Gastrocnemius medialis (tissue), 4 donors: ENCODE results near the gene VOPP1. TPM values are rescaled to one million over a fixed set of nuclear protein-coding genes. Genes with fewer than 3 reads are reported as not detected.

Experiments used
- ATAC-seq, 2 donors: fragments of 150-250 bp; one replicate each; pipeline ENCODE4 v1.9.1; 2016
- DNase-seq, 2 donors: peaks; one replicate each; pipeline ENCODE4 v3.0.0-alpha.2; 2019
- H3K27ac ChIP-seq, 4 donors: fragments of 200-600 bp; sonication (generic); 1 replicate in 1 of 4; 2 replicates in 3 of 4; pipeline ENCODE4 v1.5.1; 2016 to 2018; ENCODE audit warnings: mild to moderate bottlenecking in 2 of 4, moderate library complexity in 1 of 4
- H3K27me3 ChIP-seq, 3 donors: fragments of 200-600 bp; sonication (generic) in 2 of 3; 1 replicate in 1 of 3; 2 replicates in 2 of 3; pipeline versions ENCODE4 v1.5.1 to v1.6.0; 2016 to 2019; ENCODE audit warnings: mild to moderate bottlenecking in 1 of 3, moderate library complexity in 1 of 3
- H3K36me3 ChIP-seq, 2 donors: fragments of 200-600 bp; sonication (generic) in 1 of 2; one replicate each; pipeline ENCODE4 v1.5.1; 2017 to 2018
- H3K4me1 ChIP-seq, 2 donors: fragments of 200-600 bp; sonication (generic) in 1 of 2; one replicate each; pipeline ENCODE4 v1.5.1; 2016 to 2017; ENCODE audit warnings: mild to moderate bottlenecking in 2 of 2
- H3K4me3 ChIP-seq, 4 donors: fragments of 200-600 bp; sonication (generic) in 3 of 4; 1 replicate in 1 of 4; 2 replicates in 3 of 4; pipeline ENCODE4 v1.5.1; 2016 to 2019; ENCODE audit warnings: mild to moderate bottlenecking in 2 of 4
- H3K9me3 ChIP-seq, 3 donors: fragments of 200-600 bp; sonication (generic) in 2 of 3; 1 replicate in 1 of 3; 2 replicates in 2 of 3; pipeline ENCODE4 v1.5.1; 2016 to 2019
- CTCF ChIP-seq, 5 experiments: fragments of 450-650 bp in 3 of 5; fragments of 200-600 bp in 2 of 5; sonication (generic) in 2 of 5; IDR thresholded peaks in 4 of 5; conservative IDR thresholded peaks in 1 of 5; 1 replicate in 4 of 5; 2 replicates in 1 of 5; pipeline ENCODE4 v1.5.1; 2016 to 2019; ENCODE audit warnings: antibody characterized with exemption in 5 of 5, mild to moderate bottlenecking in 3 of 5, moderate library complexity in 3 of 5
- POLR2A ChIP-seq, 2 donors: fragments of 450-650 bp; IDR thresholded peaks; one replicate each; pipeline ENCODE4 v1.6.1; 2017; ENCODE audit warnings: antibody characterized with exemption in 2 of 2, mild to moderate bottlenecking in 2 of 2, moderate library complexity in 2 of 2
- in situ Hi-C, 4 donors: fragments of 200-750 bp; cut with MboI; loops; one replicate each; pipeline versions ENCODE4 v1.15.0 to v1.8.0; 2017; ENCODE audit warnings: low sequenced_read_pairs in 4 of 4
- intact Hi-C: fragments of 100-400 bp; cut with DNase I; formaldehyde crosslinking; loops from one replicate; pipeline ENCODE4 v1.15.1; 2023; ENCODE audit warnings: low total_unique reads
- total RNA-seq, 4 donors: library from RNA; depleted of rRNA; stranded (reverse); fragments of >200 nt; gene quantifications; one replicate each; pipeline versions ENCODE4 v1.1.0 to v1.2.3, GENCODE V29; 2016

VOPP1 gene
- total RNA-seq, 4 donors from 2014 or later, result 17.3 to 27.9 (median 26.5) TPM

GRCh38 chr7:55570218-55570873 is 2.0 kb downstream of the VOPP1 start:
- intact Hi-C loops, result loop anchor here (10.0 kb wide), 4 partner anchors 206 to 534 kb away; partner anchors contain the start of genes CHCHD2, LANCL2, NIPSNAP2 and ZNF713
- H3K36me3 ChIP-seq, result no peaks in the 10 kb centered on the region
- ATAC-seq (no peak), DNase-seq (no peak)
- H3K4me3 ChIP-seq, result no peak overlapping the region
- H3K9me3 ChIP-seq, result no peaks in the 10 kb centered on the region
- peak overlapping the region; percentile 90 to 96 (median 94) for H3K27ac ChIP-seq
- H3K4me1 ChIP-seq, result peaks cover 58 to 73% of the 10 kb centered on the region in 2 donors
- no peaks in the 10 kb centered on the region for H3K27me3 ChIP-seq
- in situ Hi-C loops, result no loop called here
- TF ChIP-seq POLR2A (IDR thresholded peaks at IDR 0.05) (no peak), CTCF (IDR thresholded peaks at IDR 0.05 in 4 of 5, conservative IDR thresholded peaks at IDR 0.05 in 1 of 5) (no peak)

GRCh38 chr7:55569797-55570196 is 2.5 kb downstream of the VOPP1 start:
- Histone ChIP-seq H3K9me3 (no peaks in the 10 kb centered on the region), H3K27me3 (no peaks in the 10 kb centered on the region), H3K36me3 (no peaks in the 10 kb centered on the region), H3K4me1 (peaks cover 60 to 73% of the 10 kb centered on the region in 2 donors), H3K4me3 (no peak overlapping the region), H3K27ac (peak overlapping the region; percentile 40 to 96 (median 72))
- ATAC-seq, result no peak
- in situ Hi-C loops, result no loop called here
- TF ChIP-seq CTCF (IDR thresholded peaks at IDR 0.05 in 4 of 5, conservative IDR thresholded peaks at IDR 0.05 in 1 of 5) (no peak), POLR2A (IDR thresholded peaks at IDR 0.05) (no peak)
- intact Hi-C loops, result loop anchor here (10.0 kb wide), 4 partner anchors 205 to 535 kb away; partner anchors contain the start of genes CHCHD2, LANCL2, NIPSNAP2 and ZNF713
- no peak for DNase-seq

- H3K9me3 ChIP-seq, result no peaks in the 10 kb centered on the region
- H3K27ac ChIP-seq, result peak overlapping the region; percentile 40 to 96 (median 72)
- intact Hi-C loops, result no loop called here
- H3K4me1 ChIP-seq, result peaks cover 60 to 73% of the 10 kb centered on the region in 2 donors
- ATAC-seq, result no peak
- in situ Hi-C loops, result no loop called here
- no peak for DNase-seq
- H3K4me3 ChIP-seq, result no peak overlapping the region
- TF ChIP-seq POLR2A (IDR thresholded peaks at IDR 0.05) (no peak), CTCF (IDR thresholded peaks at IDR 0.05 in 4 of 5, conservative IDR thresholded peaks at IDR 0.05 in 1 of 5) (no peak)
- no peaks in the 10 kb centered on the region for H3K27me3 ChIP-seq
- no peaks in the 10 kb centered on the region for H3K36me3 ChIP-seq
Observed at GRCh38 chr7:55569269-55569663, 3.0 kb downstream of the VOPP1 start.

GRCh38 chr7:55568613-55569268 is 3.6 kb downstream of the VOPP1 start:
- Histone ChIP-seq H3K27ac (peak overlapping the region; percentile 40 to 96 (median 72)), H3K4me1 (peaks cover 58 to 70% of the 10 kb centered on the region in 2 donors), H3K4me3 (no peak overlapping the region), H3K9me3 (no peaks in the 10 kb centered on the region), H3K36me3 (no peaks in the 10 kb centered on the region), H3K27me3 (no peaks in the 10 kb centered on the region)
- DNase-seq (no peak), ATAC-seq (no peak)
- in situ Hi-C loops (no loop called here), intact Hi-C loops (no loop called here)
- TF ChIP-seq POLR2A (IDR thresholded peaks at IDR 0.05) (no peak), CTCF (IDR thresholded peaks at IDR 0.05 in 4 of 5, conservative IDR thresholded peaks at IDR 0.05 in 1 of 5) (no peak)
